GM12892 (cell line): ENCODE data around the gene ZBTB46.

Experiments used
- POLR2A ChIP-seq: IDR thresholded peaks from 2 replicates; pipeline ENCODE4 v1.6.1; 2011; ENCODE audit warnings: low read depth, low read length, control low read depth
- POLR2AphosphoS5 ChIP-seq: IDR thresholded peaks from 2 replicates; pipeline ENCODE4 v1.6.1; 2011; ENCODE audit warnings: low read depth, low read length, control low read depth
- TAF1 ChIP-seq: IDR thresholded peaks from 2 replicates; pipeline ENCODE4 v1.6.1; 2011; ENCODE audit warnings: low read depth, mild to moderate bottlenecking, control low read depth, low read length, borderline replicate concordance

DNA sequence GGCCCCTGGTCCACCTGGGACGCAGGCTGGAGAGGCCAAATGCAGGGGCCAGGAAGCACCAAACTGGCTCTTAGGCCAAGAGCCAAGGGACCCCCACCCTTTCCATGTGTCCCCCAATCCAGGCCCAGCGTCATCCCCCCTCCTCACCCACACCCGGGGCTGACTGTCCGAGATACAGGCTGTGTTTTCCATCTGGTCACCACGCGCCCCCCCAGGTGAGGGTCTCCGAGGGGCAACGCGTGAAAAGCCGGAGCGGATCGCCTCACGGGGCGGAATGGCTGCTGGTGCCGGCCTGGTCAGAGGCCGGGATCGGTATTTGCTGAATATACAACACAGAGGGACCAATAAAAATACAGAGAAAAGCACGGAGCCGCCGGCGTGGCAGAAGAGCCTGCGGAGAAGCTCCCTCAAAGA lies 25.0 kb upstream of the ZBTB46 start:
- TF ChIP-seq POLR2A, result no peak
- TF ChIP-seq POLR2AphosphoS5, result no peak
- no peak for TF ChIP-seq TAF1
